H1 (cell line): ENCODE data around the gene FTL. TPM values are rescaled to one million over a fixed set of nuclear protein-coding genes. Genes with fewer than 3 reads are reported as not detected.

Source experiments
- RAD21 ChIP-seq, 2 experiments: IDR thresholded peaks in 1 of 2; conservative IDR thresholded peaks in 1 of 2; 2 replicates each; pipeline ENCODE4 v1.6.1; 2011; ENCODE audit warnings: low read depth in 2 of 2, low read length in 2 of 2, improper control_type of control experiment in 1 of 2, inconsistent platforms in 1 of 2, mild to moderate bottlenecking in 1 of 2, moderate library complexity in 1 of 2
- SAP30 ChIP-seq: fragments of 300-600 bp; sonication (generic); IDR thresholded peaks from 2 replicates; pipeline ENCODE4 v1.7.1; 2012; ENCODE audit warnings: low read length, moderate library complexity, mild to moderate bottlenecking, inconsistent platforms; ENCODE audit not compliant: insufficient read depth, insufficient replicate concordance
- SIN3A ChIP-seq, 2 experiments: IDR thresholded peaks in 1 of 2; conservative IDR thresholded peaks in 1 of 2; 2 replicates each; pipeline ENCODE4 v1.6.1; 2011 to 2012; ENCODE audit warnings: low read length in 2 of 2, improper control_type of control experiment in 1 of 2, low read depth in 1 of 2, mild to moderate bottlenecking in 1 of 2
- TBP ChIP-seq: IDR thresholded peaks from 2 replicates; pipeline ENCODE4 v1.6.1; 2011; ENCODE audit warnings: low read depth, low read length, improper control_type of control experiment
- polyA plus RNA-seq, 7 experiments: library from polyadenylated mRNA; depleted of rRNA in 3 of 7; stranded (reverse) in 5 of 7; unstranded in 2 of 7; fragments of >200 nt in 5 of 7; fragments of 200-250 nt in 2 of 7; gene quantifications; 1 replicate in 5 of 7; 2 replicates in 1 of 7; 4 replicates in 1 of 7; pipeline versions ENCODE4 v1.2.1 to v1.2.3, GENCODE V29; 2011 to 2013; ENCODE audit warnings: missing spikeins in 2 of 7, mixed read lengths in 2 of 7
- total RNA-seq: library from RNA; stranded (reverse); fragmentation: NEBNext Ultra II Directional; extraction: Animal tissue kit (Norgen Biotek cat#: 25700); gene quantifications from 2 replicates; pipeline ENCODE4 v1.2.1, GENCODE V29; 2021

FTL gene
- total and polyA plus RNA-seq, 2 of the 8 experiments (the other 6 are each of a cell fraction or from before 2014, with no cell fraction given), result 1,751 to 2,427 TPM

GRCh38 chr19:48970923-48971395, 5.8 kb downstream of the FTL start (continued):
- TF ChIP-seq RAD21 (IDR thresholded peaks at IDR 0.05 in 1 of 2, conservative IDR thresholded peaks at IDR 0.05 in 1 of 2; ENCODE audit: low read depth in 2 of 2, low read length in 2 of 2), result peak; percentile 87 to 93
- no peak for TF ChIP-seq SAP30
- TF ChIP-seq TBP, result 0 out of 2 replicates have a peak, but pooled peaks have one; percentile 34
- TF ChIP-seq SIN3A (conservative IDR thresholded peaks at IDR 0.05 in 1 of 2, IDR thresholded peaks at IDR 0.05 in 1 of 2; ENCODE audit: low read depth in 1 of 2, low read length in 2 of 2), result 0 out of 4 replicates have a peak, but pooled peaks of 1 of the 2 experiments have one; percentile 56
